GM15510 (cell line): ENCODE measurements around the gene GRIK5.

Source experiments
- POLR2A ChIP-seq: IDR thresholded peaks from 3 replicates; pipeline ENCODE4 v1.6.1; 2011; ENCODE audit warnings: borderline replicate concordance; ENCODE audit not compliant: insufficient read length; ENCODE audit errors: extremely low read depth

Gene GRIK5

GRCh38 chr19:42068361-42068755 is 1.6 kb downstream of the GRIK5 start:
- TF ChIP-seq POLR2A = no peak

GRCh38 chr19:42067315-42067888 is 2.6 kb downstream of the GRIK5 start:
- no peak for TF ChIP-seq POLR2A

GRCh38 chr19:42066075-42066754 is 3.8 kb downstream of the GRIK5 start:
- no peak for TF ChIP-seq POLR2A

- no peak for TF ChIP-seq POLR2A
These were observed 4.5 kb downstream of the GRIK5 start for GRCh38 chr19:42065511-42065910.

DNA sequence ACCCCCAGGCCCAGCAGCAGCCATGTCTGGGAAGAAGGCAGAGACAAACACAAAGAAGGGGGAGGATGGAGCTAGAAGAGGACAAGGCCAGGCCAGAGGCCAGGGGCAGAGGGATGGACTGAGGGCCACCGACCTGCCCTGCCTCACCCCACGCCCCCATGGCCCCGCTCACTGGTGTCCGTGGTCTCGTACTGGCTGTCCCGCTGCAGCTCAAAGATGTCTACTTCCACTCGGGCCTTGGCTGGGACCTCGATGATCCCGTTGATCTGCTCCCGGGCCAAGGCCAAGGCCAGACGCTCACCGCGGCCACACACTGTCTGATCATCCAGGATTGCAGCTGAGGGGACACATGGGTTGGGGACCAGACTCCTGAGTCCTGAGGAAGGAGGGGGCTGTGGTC is 5.0 kb downstream of the GRIK5 start:
- TF ChIP-seq POLR2A = no peak

GRCh38 chr19:42064432-42064831 is 5.6 kb downstream of the GRIK5 start:
- no peak for TF ChIP-seq POLR2A

- TF ChIP-seq POLR2A = no peak
These were observed 7.6 kb downstream of the GRIK5 start for GRCh38 chr19:42062381-42062780.

- no peak for TF ChIP-seq POLR2A
These were observed 9.9 kb downstream of the GRIK5 start for GRCh38 chr19:42060117-42060516.

DNA sequence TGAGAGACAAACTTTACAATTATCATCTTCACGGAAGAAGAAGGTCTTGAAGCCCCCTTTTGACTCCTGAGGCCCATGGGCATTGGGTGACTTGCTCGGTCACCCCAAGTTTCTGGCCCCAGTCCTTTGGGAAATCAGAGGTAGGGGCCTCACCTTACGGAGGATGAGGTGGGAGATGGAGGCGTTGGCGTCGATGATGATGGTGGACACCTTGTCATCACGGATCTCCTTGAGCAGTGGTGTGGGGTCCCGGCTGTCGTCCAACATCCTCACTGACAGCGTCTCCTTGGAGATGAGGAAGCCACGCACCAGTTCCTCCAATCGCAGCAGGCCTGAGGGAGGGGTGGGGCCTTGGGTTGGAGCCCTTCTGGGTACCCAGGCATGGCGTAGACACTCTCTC is 10.8 kb downstream of the GRIK5 start:
- no peak for TF ChIP-seq POLR2A

GRCh38 chr19:42057846-42058245 is 12.2 kb downstream of the GRIK5 start:
- TF ChIP-seq POLR2A = no peak

GRCh38 chr19:42054205-42054604 is 15.8 kb downstream of the GRIK5 start:
- TF ChIP-seq POLR2A = no peak

GRCh38 chr19:42053037-42053935 is 16.7 kb downstream of the GRIK5 start:
- TF ChIP-seq POLR2A = no peak

- no peak for TF ChIP-seq POLR2A
These were observed 17.7 kb downstream of the GRIK5 start for GRCh38 chr19:42052241-42052863.

- no peak for TF ChIP-seq POLR2A
These were observed 18.6 kb downstream of the GRIK5 start for GRCh38 chr19:42051166-42052115.
